ENCODE results near the gene NDRG2.

DNA sequence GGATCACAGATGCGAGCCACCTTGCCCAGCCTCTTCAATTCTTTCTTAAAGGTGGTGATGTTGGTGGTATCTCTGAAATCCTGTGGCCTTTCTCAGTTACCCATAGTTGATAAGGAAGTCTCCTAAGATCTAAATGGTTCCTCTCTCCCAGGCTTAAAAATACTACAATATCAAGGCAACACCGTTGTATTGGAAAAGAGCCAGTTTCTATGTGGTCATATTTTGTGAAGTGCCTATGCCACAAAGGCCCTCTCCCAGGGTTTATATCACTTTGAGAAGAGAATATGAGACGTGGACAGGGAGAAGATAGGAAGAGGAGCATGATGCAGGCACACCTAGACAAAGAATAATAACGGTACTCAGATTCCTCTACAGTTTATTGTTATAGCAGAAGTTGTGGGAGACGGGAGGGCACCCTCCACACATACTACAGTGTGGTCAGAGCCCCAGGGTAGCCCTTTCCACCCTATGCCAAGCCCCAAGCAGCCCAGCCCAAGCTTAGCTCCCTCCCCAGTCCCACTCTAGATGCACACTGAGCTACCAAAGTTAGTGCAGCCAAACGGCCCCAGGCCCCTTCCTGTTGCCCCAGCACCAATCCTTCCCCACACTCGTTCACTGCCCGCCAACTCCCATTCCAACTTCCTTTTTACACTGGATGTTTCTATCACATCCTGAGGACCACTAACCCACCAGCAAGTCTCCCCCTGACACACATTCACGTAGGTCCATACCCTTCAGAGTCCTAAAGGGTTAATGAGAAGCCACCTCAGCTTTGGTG lies 8.3 kb downstream of the NDRG2 start:
- TF ChIP-seq, protein P1, sequence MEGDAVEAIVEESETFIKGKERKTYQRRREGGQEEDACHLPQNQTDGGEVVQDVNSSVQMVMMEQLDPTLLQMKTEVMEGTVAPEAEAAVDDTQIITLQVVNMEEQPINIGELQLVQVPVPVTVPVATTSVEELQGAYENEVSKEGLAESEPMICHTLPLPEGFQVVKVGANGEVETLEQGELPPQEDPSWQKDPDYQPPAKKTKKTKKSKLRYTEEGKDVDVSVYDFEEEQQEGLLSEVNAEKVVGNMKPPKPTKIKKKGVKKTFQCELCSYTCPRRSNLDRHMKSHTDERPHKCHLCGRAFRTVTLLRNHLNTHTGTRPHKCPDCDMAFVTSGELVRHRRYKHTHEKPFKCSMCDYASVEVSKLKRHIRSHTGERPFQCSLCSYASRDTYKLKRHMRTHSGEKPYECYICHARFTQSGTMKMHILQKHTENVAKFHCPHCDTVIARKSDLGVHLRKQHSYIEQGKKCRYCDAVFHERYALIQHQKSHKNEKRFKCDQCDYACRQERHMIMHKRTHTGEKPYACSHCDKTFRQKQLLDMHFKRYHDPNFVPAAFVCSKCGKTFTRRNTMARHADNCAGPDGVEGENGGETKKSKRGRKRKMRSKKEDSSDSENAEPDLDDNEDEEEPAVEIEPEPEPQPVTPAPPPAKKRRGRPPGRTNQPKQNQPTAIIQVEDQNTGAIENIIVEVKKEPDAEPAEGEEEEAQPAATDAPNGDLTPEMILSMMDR (IDR thresholded peaks at IDR 0.05), result no peak
- no peak for TF ChIP-seq POLR2A (IDR thresholded peaks at IDR 0.05)
- no peak for TF ChIP-seq POLR2AphosphoS5 (IDR thresholded peaks at IDR 0.05)

Measured in breast epithelium (tissue), 3 donors.